Psoas muscle (tissue), 8 donors: Measurements from ENCODE around the gene GPI. TPM values are rescaled to one million over a fixed set of nuclear protein-coding genes. Genes with fewer than 3 reads are reported as not detected.

Experiments used
- ATAC-seq, 4 donors: fragments of 200-7000 bp; cut with Tn5 transposase; one replicate each; pipeline ENCODE4 v1.9.1; 2020; ENCODE audit warnings: moderate library complexity in 3 of 4, mild to moderate bottlenecking in 2 of 4
- DNase-seq, 2 donors: peaks; one replicate each; pipeline ENCODE4 v3.0.0-alpha.2; 2020
- H3K27ac ChIP-seq: fragments of 200-600 bp; one replicate; pipeline ENCODE4 v1.8.0; 2022
- H3K27me3 ChIP-seq, 3 donors: fragments of 200-600 bp in 1 of 3; one replicate each; pipeline versions ENCODE4 v1.6.1 to v1.8.0; 2013 to 2022; ENCODE audit warnings: low read length in 2 of 3, mild to moderate bottlenecking in 2 of 3, moderate library complexity in 1 of 3; ENCODE audit not compliant: insufficient read depth in 3 of 3
- H3K36me3 ChIP-seq, 2 donors: fragments of 200-600 bp in 1 of 2; one replicate each; pipeline versions ENCODE4 v1.6.1 to v1.8.0; 2013 to 2022; ENCODE audit warnings: low read depth in 1 of 2, mild to moderate bottlenecking in 1 of 2, moderate library complexity in 1 of 2; ENCODE audit not compliant: insufficient read depth in 1 of 2
- H3K4me1 ChIP-seq: fragments of 200-600 bp; one replicate; pipeline ENCODE4 v1.8.0; 2022
- H3K4me3 ChIP-seq: fragments of 200-600 bp; one replicate; pipeline ENCODE4 v1.8.0; 2022; ENCODE audit warnings: mild to moderate bottlenecking
- H3K9me3 ChIP-seq: fragments of 200-600 bp; one replicate; pipeline ENCODE4 v1.8.0; 2022
- WGBS, 3 donors: extraction: QIAGEN DNeasy Blood & Tissue Kit; methylation state at CpG; one replicate each; pipeline versions ENCODE4 v1.1.6 to v1.1.7; 2013; 5-methylcytosine and 5-hydroxymethylcytosine counted together
- intact Hi-C, 2 donors: fragments of 100-400 bp; cut with DNase I; formaldehyde crosslinking; loops; one replicate each; pipeline versions ENCODE4 v1.11.0 to v1.14.2; 2022
- polyA plus RNA-seq, 3 donors: library from polyadenylated mRNA; stranded (reverse); fragments of 200-250 nt; gene quantifications; one replicate each; pipeline ENCODE4 v1.2.3, GENCODE V29; 2013
- total RNA-seq, 4 donors: library from RNA; stranded (reverse); fragmentation: NEBNext Ultra II Directional in 2 of 4; extraction: Animal tissue kit (Norgen Biotek cat#: 25700) in 2 of 4; gene quantifications; one replicate each; pipeline versions ENCODE4 v1.2.1 to v1.2.4, GENCODE V29; 2021 to 2023
- TF ChIP-seq, protein P1 (sequence below): fragments of 200-600 bp; IDR thresholded peaks from one replicate; pipeline ENCODE4 v1.8.0; 2022; ENCODE audit warnings: antibody characterized with exemption
- donor health status: healthy with polysubstance abuse.
- donor health status: DM: no; HTN: no; CAD: no; lungs with moderate emphysema.
- donor health status: Bipolar disorder and iron deficiency.
- donor health status: healthy.
- donor health status: DM: yes; HTN: yes; CAD: no.
- donor health status: DM: no; HTN: no; CAD: no.
- donor health status: DM: no; HTN: no; CAD: no.
- donor health status: DM: yes; HTN: yes; CAD: no.

GPI gene
- total and polyA plus RNA-seq, 7 donors = 111 to 259 (median 170) TPM

- no peak for DNase-seq
- no peaks in the 10 kb centered on the region for H3K27me3 ChIP-seq
- intact Hi-C loops = no loop called here
- peaks cover 29 to 98% of the 10 kb centered on the region in 2 donors for H3K36me3 ChIP-seq
- peak in 1 of 4 donors; percentile 4 for ATAC-seq
- TF ChIP-seq, protein P1, sequence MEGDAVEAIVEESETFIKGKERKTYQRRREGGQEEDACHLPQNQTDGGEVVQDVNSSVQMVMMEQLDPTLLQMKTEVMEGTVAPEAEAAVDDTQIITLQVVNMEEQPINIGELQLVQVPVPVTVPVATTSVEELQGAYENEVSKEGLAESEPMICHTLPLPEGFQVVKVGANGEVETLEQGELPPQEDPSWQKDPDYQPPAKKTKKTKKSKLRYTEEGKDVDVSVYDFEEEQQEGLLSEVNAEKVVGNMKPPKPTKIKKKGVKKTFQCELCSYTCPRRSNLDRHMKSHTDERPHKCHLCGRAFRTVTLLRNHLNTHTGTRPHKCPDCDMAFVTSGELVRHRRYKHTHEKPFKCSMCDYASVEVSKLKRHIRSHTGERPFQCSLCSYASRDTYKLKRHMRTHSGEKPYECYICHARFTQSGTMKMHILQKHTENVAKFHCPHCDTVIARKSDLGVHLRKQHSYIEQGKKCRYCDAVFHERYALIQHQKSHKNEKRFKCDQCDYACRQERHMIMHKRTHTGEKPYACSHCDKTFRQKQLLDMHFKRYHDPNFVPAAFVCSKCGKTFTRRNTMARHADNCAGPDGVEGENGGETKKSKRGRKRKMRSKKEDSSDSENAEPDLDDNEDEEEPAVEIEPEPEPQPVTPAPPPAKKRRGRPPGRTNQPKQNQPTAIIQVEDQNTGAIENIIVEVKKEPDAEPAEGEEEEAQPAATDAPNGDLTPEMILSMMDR = no peak
- peak overlapping the region; percentile 61 for H3K27ac ChIP-seq
- H3K4me3 ChIP-seq = no peak overlapping the region
- H3K9me3 ChIP-seq = no peaks in the 10 kb centered on the region
- 70 to 91% (median 76%) methylated on average over 5 of the region's 5 CpGs for WGBS, 3 donors
- H3K4me1 ChIP-seq = peaks cover 16% of the 10 kb centered on the region
Measured at GRCh38 chr19:34380639-34381241, 15.7 kb downstream of the GPI start.

DNA sequence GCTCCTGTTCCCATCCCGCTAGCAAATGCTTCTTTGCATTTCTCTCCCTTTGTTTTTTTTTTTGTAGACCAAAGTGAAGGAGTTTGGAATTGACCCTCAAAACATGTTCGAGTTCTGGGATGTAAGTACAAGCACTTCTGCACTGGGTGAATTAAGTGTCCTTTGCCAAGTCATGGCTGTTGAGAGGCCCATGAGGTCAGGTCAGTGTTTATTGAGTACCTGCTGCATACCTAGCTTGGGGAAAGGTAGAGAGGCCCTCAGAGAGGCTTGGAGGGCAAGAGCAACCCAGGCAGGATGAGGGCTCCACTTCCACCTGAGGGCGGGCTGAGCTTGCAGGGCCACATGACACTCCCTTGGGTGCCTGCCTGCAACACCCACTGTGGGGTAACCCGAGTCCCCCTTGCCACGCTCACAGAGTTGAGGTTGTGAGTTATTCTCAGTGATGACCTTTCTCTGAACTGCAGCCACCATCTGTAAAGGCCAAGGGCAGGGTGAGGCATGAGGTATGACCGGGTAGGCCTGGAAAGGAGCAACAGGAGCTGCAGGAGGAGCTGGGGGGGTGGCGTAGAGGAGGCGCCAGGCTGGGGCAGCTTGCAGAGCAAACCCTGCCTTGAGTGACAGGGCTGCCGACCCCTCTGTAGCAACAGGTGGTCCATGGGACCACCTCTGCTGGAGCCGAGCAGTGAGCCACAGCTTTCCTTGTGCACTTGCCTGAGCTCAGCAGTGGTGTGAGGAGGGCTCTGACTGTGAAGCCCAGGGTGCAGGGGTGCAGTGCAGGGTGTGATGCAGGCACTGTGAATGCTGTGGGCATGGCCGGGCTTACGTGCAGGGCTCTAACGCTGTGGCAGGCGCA, 16.6 kb downstream of the GPI start:
- intact Hi-C loops = no loop called here
- TF ChIP-seq, protein P1 = no peak
- Histone ChIP-seq H3K27ac (peak overlapping the region; percentile 61), H3K36me3 (peaks cover 30 to 98% of the 10 kb centered on the region in 2 donors), H3K4me3 (no peak overlapping the region), H3K9me3 (no peaks in the 10 kb centered on the region), H3K4me1 (peaks cover 16% of the 10 kb centered on the region), H3K27me3 (no peaks in the 10 kb centered on the region)
- ATAC-seq (peak; percentile 62 to 92 (median 92)), DNase-seq (peak; percentile 33 to 84)
- 45 to 72% (median 48%) methylated on average over 14 of the region's 14 CpGs for WGBS, 3 donors

GRCh38 chr19:34382471-34382870, 17.5 kb downstream of the GPI start:
- no peak for DNase-seq
- WGBS, 3 donors = 81 to 97% (median 86%) methylated on average over 4 of the region's 4 CpGs
- TF ChIP-seq, protein P1 = no peak

GRCh38 chr19:34383599-34383998, 18.6 kb downstream of the GPI start:
- peaks cover 28 to 100% of the 10 kb centered on the region in 2 donors for H3K36me3 ChIP-seq
- DNase-seq = no peak
- no peaks in the 10 kb centered on the region for H3K9me3 ChIP-seq
- peaks cover 16% of the 10 kb centered on the region for H3K4me1 ChIP-seq
- intact Hi-C loops = no loop called here
- no peak overlapping the region for H3K27ac ChIP-seq
- no peaks in the 10 kb centered on the region for H3K27me3 ChIP-seq
- 95 to 97% (median 96%) methylated on average over 5 of the region's 5 CpGs for WGBS, 3 donors
- no peak for ATAC-seq
- TF ChIP-seq, protein P1 = no peak
- H3K4me3 ChIP-seq = no peak overlapping the region

More at GRCh38 chr19:34382471-34382870, 17.5 kb downstream of the GPI start:
- Histone ChIP-seq H3K9me3 (no peaks in the 10 kb centered on the region), H3K27me3 (no peaks in the 10 kb centered on the region), H3K27ac (peak overlapping the region; percentile 55), H3K4me1 (peaks cover 16% of the 10 kb centered on the region), H3K4me3 (no peak overlapping the region), H3K36me3 (peaks cover 33 to 100% of the 10 kb centered on the region in 2 donors)
- ATAC-seq = no peak
- intact Hi-C loops = no loop called here
